Upper lobe of right lung (tissue), 1 donor: ENCODE data around the gene RALGAPB. TPM values are rescaled to one million over a fixed set of nuclear protein-coding genes. Genes with fewer than 3 reads are reported as not detected.

Experiments used
- ATAC-seq: fragments of 200-7000 bp; cut with Tn5 transposase; one replicate; pipeline ENCODE4 v1.9.1; 2020; ENCODE audit warnings: mild to moderate bottlenecking, moderate library complexity
- DNase-seq: peaks from one replicate; pipeline ENCODE4 v3.0.0-alpha.2; 2020
- H3K27ac ChIP-seq: fragments of 200-600 bp; one replicate; pipeline ENCODE4 v1.8.0; 2022
- H3K27me3 ChIP-seq: fragments of 200-600 bp; one replicate; pipeline ENCODE4 v1.8.0; 2022; ENCODE audit warnings: mild to moderate bottlenecking
- H3K36me3 ChIP-seq: fragments of 200-600 bp; one replicate; pipeline ENCODE4 v1.8.0; 2022
- H3K4me1 ChIP-seq: fragments of 200-600 bp; one replicate; pipeline ENCODE4 v1.8.0; 2022
- H3K4me3 ChIP-seq: fragments of 200-600 bp; one replicate; pipeline ENCODE4 v1.8.0; 2022; ENCODE audit warnings: mild to moderate bottlenecking
- H3K9me3 ChIP-seq: fragments of 200-600 bp; one replicate; pipeline ENCODE4 v1.8.0; 2022
- CTCF ChIP-seq: fragments of 200-600 bp; IDR thresholded peaks from one replicate; pipeline ENCODE4 v1.8.0; 2022; ENCODE audit warnings: antibody characterized with exemption
- intact Hi-C: fragments of 100-400 bp; cut with DNase I; formaldehyde crosslinking; loops from one replicate; pipeline ENCODE4 v1.11.0; 2022
- total RNA-seq: library from RNA; stranded (reverse); fragmentation: NEBNext Ultra II Directional; extraction: Animal tissue kit (Norgen Biotek cat#: 25700); gene quantifications from one replicate; pipeline ENCODE4 v1.2.1, GENCODE V29; 2021
- donor health status: DM: no; HTN: yes; CAD: no; lungs with severe emphysema.

The RALGAPB gene
- total RNA-seq, 1 donor from 2014 or later = 35.4 TPM

GRCh38 chr20:38471245-38471644 lies 1.4 kb upstream of the RALGAPB start:
- Histone ChIP-seq H3K27me3 (no peaks in the 10 kb centered on the region), H3K27ac (peak overlapping the region; percentile 88), H3K36me3 (no peaks in the 10 kb centered on the region), H3K9me3 (no peaks in the 10 kb centered on the region), H3K4me3 (no peak overlapping the region), H3K4me1 (peaks cover 16% of the 10 kb centered on the region)
- no peak for TF ChIP-seq CTCF
- no peak for ATAC-seq
- intact Hi-C loops = no loop called here
- DNase-seq = no peak

- Histone ChIP-seq H3K9me3 (no peaks in the 10 kb centered on the region), H3K4me1 (peaks cover 22% of the 10 kb centered on the region), H3K27ac (peak overlapping the region; percentile 88), H3K4me3 (peak overlapping the region; percentile 87), H3K27me3 (no peaks in the 10 kb centered on the region), H3K36me3 (no peaks in the 10 kb centered on the region)
- ATAC-seq (peak; percentile 1), DNase-seq (no peak)
- no peak for TF ChIP-seq CTCF
- intact Hi-C loops = no loop called here
These were observed 593 bp upstream of the RALGAPB start for GRCh38 chr20:38471987-38472512.

GRCh38 chr20:38473367-38473795 lies 738 bp downstream of the RALGAPB start:
- intact Hi-C loops = no loop called here
- peak overlapping the region; percentile 88 for H3K27ac ChIP-seq
- no peak for ATAC-seq

GRCh38 chr20:38477747-38478146 lies 5.1 kb downstream of the RALGAPB start:
- ATAC-seq (no peak), DNase-seq (no peak)
- Histone ChIP-seq H3K4me1 (peaks cover 17% of the 10 kb centered on the region), H3K4me3 (no peak overlapping the region), H3K9me3 (no peaks in the 10 kb centered on the region), H3K27ac (no peak overlapping the region), H3K36me3 (no peaks in the 10 kb centered on the region), H3K27me3 (no peaks in the 10 kb centered on the region)
- no peak for TF ChIP-seq CTCF
- intact Hi-C loops = no loop called here

More at GRCh38 chr20:38473367-38473795, 738 bp downstream of the RALGAPB start:
- H3K36me3 ChIP-seq = no peaks in the 10 kb centered on the region
- H3K27me3 ChIP-seq = no peaks in the 10 kb centered on the region
- H3K4me1 ChIP-seq = peaks cover 22% of the 10 kb centered on the region
- DNase-seq = no peak
- TF ChIP-seq CTCF = no peak
- H3K9me3 ChIP-seq = no peaks in the 10 kb centered on the region
- peak overlapping the region; percentile 87 for H3K4me3 ChIP-seq

- DNase-seq = no peak
- no peak for TF ChIP-seq CTCF
- no peaks in the 10 kb centered on the region for H3K9me3 ChIP-seq
- intact Hi-C loops = no loop called here
- no peak for ATAC-seq
- no peaks in the 10 kb centered on the region for H3K36me3 ChIP-seq
- no peak overlapping the region for H3K27ac ChIP-seq
- H3K4me3 ChIP-seq = no peak overlapping the region
- peaks cover 5% of the 10 kb centered on the region for H3K4me1 ChIP-seq
- no peaks in the 10 kb centered on the region for H3K27me3 ChIP-seq
These were observed 7.0 kb downstream of the RALGAPB start for GRCh38 chr20:38479596-38479995.

- ATAC-seq (no peak), DNase-seq (no peak)
- Histone ChIP-seq H3K27ac (no peak overlapping the region), H3K9me3 (no peaks in the 10 kb centered on the region), H3K4me3 (no peak overlapping the region), H3K27me3 (no peaks in the 10 kb centered on the region), H3K36me3 (peaks cover 22% of the 10 kb centered on the region), H3K4me1 (no peaks in the 10 kb centered on the region)
- no peak for TF ChIP-seq CTCF
- intact Hi-C loops = no loop called here
These were observed 12.4 kb downstream of the RALGAPB start for GRCh38 chr20:38485041-38485440.
